MM.1S (cell line): ENCODE data around the gene DGAT2.

Experiments used
- DNase-seq: peaks from one replicate; pipeline ENCODE4 v3.0.0-alpha.2; 2015
- H2AFZ ChIP-seq: fragments of 300-600 bp; sonication (generic); 2 replicates; pipeline ENCODE4 v1.6.0; 2016; ENCODE audit warnings: antibody characterized with exemption, low read length
- H3F3A ChIP-seq: fragments of 300-600 bp; sonication (generic); 2 replicates; pipeline ENCODE4 v1.6.1; 2016; ENCODE audit warnings: mild to moderate bottlenecking, antibody characterized with exemption, low read length, moderate library complexity, mixed read lengths; ENCODE audit not compliant: insufficient read depth
- H3K27ac ChIP-seq: fragments of 300-600 bp; sonication (generic); 2 replicates; pipeline ENCODE4 v1.5.1; 2016; ENCODE audit warnings: mild to moderate bottlenecking, low read length
- H3K27me3 ChIP-seq: fragments of 300-600 bp; sonication (generic); replicated peaks from 2 replicates; pipeline ENCODE4 v1.6.0; 2016; ENCODE audit warnings: low read length; ENCODE audit not compliant: insufficient read depth
- H3K36me3 ChIP-seq: fragments of 300-600 bp; sonication (generic); replicated peaks from 2 replicates; pipeline ENCODE4 v1.6.1; 2016; ENCODE audit warnings: mild to moderate bottlenecking, low read length, mixed read lengths; ENCODE audit not compliant: insufficient read depth
- H3K4me1 ChIP-seq: fragments of 300-600 bp; sonication (generic); 2 replicates; pipeline ENCODE4 v1.6.1; 2016; ENCODE audit warnings: low read length, mixed read lengths
- H3K4me2 ChIP-seq: fragments of 300-600 bp; sonication (generic); 2 replicates; pipeline ENCODE4 v1.6.0; 2016; ENCODE audit warnings: low read depth, low read length
- H3K4me3 ChIP-seq: fragments of 300-600 bp; sonication (generic); 2 replicates; pipeline ENCODE4 v1.5.1; 2016; ENCODE audit warnings: low read length, mixed read lengths
- H3K79me2 ChIP-seq: fragments of 300-600 bp; sonication (generic); 2 replicates; pipeline ENCODE4 v1.6.1; 2016; ENCODE audit warnings: mixed run types, low read length, mixed read lengths
- H3K9ac ChIP-seq: fragments of 300-600 bp; sonication (generic); 2 replicates; pipeline ENCODE4 v1.6.1; 2016; ENCODE audit warnings: low read length, mixed read lengths
- H3K9me2 ChIP-seq: fragments of 300-600 bp; sonication (generic); replicated peaks from 2 replicates; pipeline ENCODE4 v1.6.1; 2016; ENCODE audit warnings: mild to moderate bottlenecking, low read length, mixed read lengths; ENCODE audit not compliant: insufficient read depth
- H3K9me3 ChIP-seq: fragments of 300-600 bp; sonication (generic); replicated peaks from 2 replicates; pipeline ENCODE4 v1.6.1; 2016; ENCODE audit warnings: mild to moderate bottlenecking, low read length, mixed read lengths; ENCODE audit not compliant: insufficient read depth
- H4K20me1 ChIP-seq: fragments of 300-600 bp; sonication (generic); 2 replicates; pipeline ENCODE4 v1.6.1; 2016; ENCODE audit warnings: mild to moderate bottlenecking, low read length, moderate library complexity, mixed read lengths; ENCODE audit not compliant: insufficient read depth
- CTCF ChIP-seq: fragments of 300-600 bp; sonication (generic); IDR thresholded peaks from 2 replicates; pipeline ENCODE4 v1.5.1; 2016; ENCODE audit warnings: antibody characterized with exemption, low read length, mixed read lengths
- EZH2 ChIP-seq: fragments of 300-600 bp; sonication (generic); optimal IDR thresholded peaks from 2 replicates; pipeline ENCODE3; 2017; ENCODE audit warnings: low read depth, mild to moderate bottlenecking, antibody characterized with exemption, low read length, mixed read lengths
- EZH2phosphoT487 ChIP-seq: fragments of 300-600 bp; sonication (generic); IDR thresholded peaks from 2 replicates; pipeline ENCODE4 v1.6.1; 2018; ENCODE audit warnings: antibody characterized with exemption, low read length

DGAT2 gene

GRCh38 chr11:75782540-75783263, 14.1 kb downstream of the DGAT2 start:
- no peaks in the 10 kb centered on the region for H3K9me2 ChIP-seq
- no peak overlapping the region for H3K4me2 ChIP-seq
- TF ChIP-seq CTCF = no peak
- no peak for TF ChIP-seq EZH2phosphoT487
- TF ChIP-seq EZH2 = no peak
- H3K4me1 ChIP-seq = no peaks in the 10 kb centered on the region
- no peak overlapping the region for H3K4me3 ChIP-seq
- H3K9me3 ChIP-seq = no peaks in the 10 kb centered on the region
- no peak overlapping the region for H2AFZ ChIP-seq
- no peaks in the 10 kb centered on the region for H3K36me3 ChIP-seq
- H3K27ac ChIP-seq = no peak overlapping the region
- no peaks in the 10 kb centered on the region for H3F3A ChIP-seq
- no peak overlapping the region for H3K9ac ChIP-seq
- DNase-seq = no peak
- no peaks in the 10 kb centered on the region for H4K20me1 ChIP-seq
- H3K27me3 ChIP-seq = no peaks in the 10 kb centered on the region
- H3K79me2 ChIP-seq = no peaks in the 10 kb centered on the region

GRCh38 chr11:75783416-75784084, 15.0 kb downstream of the DGAT2 start:
- Histone ChIP-seq H3K27me3 (no peaks in the 10 kb centered on the region), H3K4me2 (no peak overlapping the region), H3F3A (no peaks in the 10 kb centered on the region), H3K9me3 (no peaks in the 10 kb centered on the region), H3K79me2 (no peaks in the 10 kb centered on the region), H4K20me1 (no peaks in the 10 kb centered on the region), H3K27ac (no peak overlapping the region), H3K9ac (no peak overlapping the region), H2AFZ (no peak overlapping the region), H3K36me3 (no peaks in the 10 kb centered on the region), H3K9me2 (no peaks in the 10 kb centered on the region), H3K4me3 (no peak overlapping the region), H3K4me1 (no peaks in the 10 kb centered on the region)
- DNase-seq = no peak
- TF ChIP-seq EZH2phosphoT487 (no peak), EZH2 (no peak), CTCF (no peak)

DNA sequence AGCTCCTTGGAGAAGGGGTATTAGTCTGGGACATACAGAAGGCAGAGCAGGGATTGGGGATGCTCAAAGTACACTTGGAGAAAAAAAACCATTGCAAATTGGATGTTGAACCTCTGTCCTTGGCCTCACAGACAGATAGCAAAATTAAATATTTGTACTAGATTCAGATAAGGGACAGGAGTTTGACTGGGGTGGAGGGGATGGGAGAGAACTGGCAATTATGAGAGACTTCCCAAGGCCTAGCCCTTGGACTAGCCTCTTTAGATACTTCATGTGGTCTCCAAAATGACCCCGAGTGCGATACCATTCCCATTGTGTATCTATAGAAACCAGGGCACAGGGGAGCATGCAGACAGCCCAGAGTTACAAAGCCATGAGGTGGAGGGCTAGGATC, 15.5 kb downstream of the DGAT2 start:
- Histone ChIP-seq H3K9ac (no peak overlapping the region), H2AFZ (no peak overlapping the region), H3K27ac (no peak overlapping the region), H3K36me3 (no peaks in the 10 kb centered on the region), H3K4me2 (no peak overlapping the region), H3K9me3 (no peaks in the 10 kb centered on the region), H3K27me3 (no peaks in the 10 kb centered on the region), H3F3A (no peaks in the 10 kb centered on the region), H3K9me2 (no peaks in the 10 kb centered on the region), H3K4me1 (no peaks in the 10 kb centered on the region), H3K4me3 (no peak overlapping the region), H4K20me1 (no peaks in the 10 kb centered on the region), H3K79me2 (no peaks in the 10 kb centered on the region)
- DNase-seq = no peak
- TF ChIP-seq EZH2phosphoT487 (no peak), CTCF (no peak), EZH2 (no peak)
